K562 (cell line): ENCODE results near the gene S100P. TPM values are rescaled to one million over a fixed set of nuclear protein-coding genes. Genes with fewer than 3 reads are reported as not detected.

ENCODE experiments used
- BDP1 ChIP-seq: IDR thresholded peaks from 3 replicates; pipeline ENCODE4 v1.6.1; 2011; ENCODE audit not compliant: insufficient read length, insufficient read depth
- ELF1 ChIP-seq: fragments of 200-800 bp; sonication (Bioruptor generic); IDR thresholded peaks from 2 replicates; pipeline ENCODE4 v1.6.1; 2016; ENCODE audit warnings: missing genetic modification characterization, missing compliant biosample characterization
- FOXO4 ChIP-seq: fragments of 450-650 bp; formaldehyde crosslinking; IDR thresholded peaks from 2 replicates; pipeline ENCODE4 v1.4.0; 2020; ENCODE audit warnings: mild to moderate bottlenecking, moderate library complexity
- GATAD2B ChIP-seq: fragments of 450-650 bp; IDR thresholded peaks from 2 replicates; pipeline ENCODE4 v1.6.1; 2017; ENCODE audit warnings: mild to moderate bottlenecking, borderline replicate concordance
- HINFP ChIP-seq: fragments of 450-650 bp; conservative IDR thresholded peaks from 2 replicates; pipeline ENCODE4 v1.6.1; 2016; ENCODE audit warnings: missing genetic modification characterization, low read depth, mild to moderate bottlenecking, control low read depth, missing compliant biosample characterization
- MNT ChIP-seq, 2 experiments: fragments of 450-650 bp; conservative IDR thresholded peaks; 2 replicates each; pipeline ENCODE4 v1.6.1; 2017; ENCODE audit warnings: mild to moderate bottlenecking in 2 of 2, moderate library complexity in 2 of 2
- NRF1 ChIP-seq, 2 experiments: fragments of 450-650 bp; IDR thresholded peaks in 1 of 2; conservative IDR thresholded peaks in 1 of 2; 2 replicates each; pipeline ENCODE4 v1.6.1; 2014; ENCODE audit warnings: mild to moderate bottlenecking in 2 of 2
- PHF20 ChIP-seq: fragments of 450-650 bp; IDR thresholded peaks from 2 replicates; pipeline ENCODE4 v1.6.1; 2018; ENCODE audit not compliant: partially characterized antibody
- PTTG1 ChIP-seq: fragments of 450-650 bp; IDR thresholded peaks from 2 replicates; pipeline ENCODE4 v1.6.1; 2016; ENCODE audit warnings: low read depth, mild to moderate bottlenecking, missing genetic modification characterization, missing compliant biosample characterization
- RBM39 ChIP-seq: fragments of 200-400 bp; formaldehyde crosslinking; optimal IDR thresholded peaks from 2 replicates; pipeline ENCODE3; 2018; ENCODE audit warnings: low read depth, low read length
- RHOXF2B ChIP-seq: fragments of 250-450 bp; sonication (Bioruptor Pico); conservative IDR thresholded peaks from 2 replicates; pipeline ENCODE4 v1.5.1; 2021
- RNF2 ChIP-seq: sonication (generic); IDR thresholded peaks from 2 replicates; pipeline ENCODE4 v1.6.1; 2016
- SMARCA5 ChIP-seq: fragments of 450-650 bp; IDR thresholded peaks from 2 replicates; pipeline ENCODE4 v1.6.1; 2016
- SMARCB1 ChIP-seq: IDR thresholded peaks from 2 replicates; pipeline ENCODE4 v1.6.1; 2011; ENCODE audit warnings: improper control_type of control experiment, low read depth; ENCODE audit not compliant: insufficient read length
- ZNF184 ChIP-seq: sonication (generic); formaldehyde crosslinking; IDR thresholded peaks from 2 replicates; pipeline ENCODE4 v1.5.0; 2020; ENCODE audit warnings: missing genetic modification reagents
- ZNF239 ChIP-seq: fragments of 250-450 bp; sonication (Bioruptor Pico); IDR thresholded peaks from 2 replicates; pipeline ENCODE4 v1.4.0; 2020; ENCODE audit warnings: mild to moderate bottlenecking
- ZNF263 ChIP-seq: sonication (generic); formaldehyde crosslinking; IDR thresholded peaks from 2 replicates; pipeline ENCODE4 v1.8.0; 2022; ENCODE audit warnings: mild to moderate bottlenecking, missing genetic modification reagents, borderline replicate concordance
- ZNF57 ChIP-seq: fragments of 450-650 bp; formaldehyde crosslinking; IDR thresholded peaks from 2 replicates; pipeline ENCODE4 v1.4.0; 2020; ENCODE audit warnings: mild to moderate bottlenecking, moderate library complexity
- ZZZ3 ChIP-seq: fragments of 450-650 bp; IDR thresholded peaks from 2 replicates; pipeline ENCODE4 v1.6.1; 2016; ENCODE audit warnings: antibody characterized with exemption, mild to moderate bottlenecking, moderate library complexity
- polyA plus RNA-seq, 8 experiments: library from polyadenylated mRNA; depleted of rRNA in 4 of 8; stranded (reverse) in 5 of 8; unstranded in 3 of 8; fragments of >200 nt; fragmentation: Nextera tagmentation in 2 of 8; fragmentation: Illumina TruSeq in 1 of 8; extraction: Ambion mirVana in 2 of 8; extraction: Trizol in 1 of 8; gene quantifications; 2 replicates each; pipeline versions ENCODE4 v1.2.1 to v1.2.3, GENCODE V29; 2011 to 2014; ENCODE audit warnings: inconsistent platforms in 1 of 8, missing spikeins in 1 of 8
- total RNA-seq, 7 experiments: library from RNA; depleted of rRNA in 6 of 7; stranded (reverse); fragments of >200 nt in 6 of 7; fragmentation: Illumina TruSeq in 2 of 7; extraction: Trizol in 2 of 7; gene quantifications; 2 replicates each; pipeline versions ENCODE4 v1.2.1 to v1.2.3, GENCODE V29; 2011 to 2021; ENCODE audit warnings: low replicate concordance in 1 of 7
- TF ChIP-seq, protein P1 (sequence below): sonication (generic); formaldehyde crosslinking; IDR thresholded peaks from 2 replicates; pipeline ENCODE4 v1.8.1; 2022; ENCODE audit warnings: missing genetic modification reagents
- TF ChIP-seq, protein P2 (sequence below): sonication (generic); formaldehyde crosslinking; IDR thresholded peaks from 2 replicates; pipeline ENCODE4 v1.8.1; 2023; ENCODE audit warnings: mild to moderate bottlenecking, missing genetic modification reagents, moderate library complexity

S100P gene
- total and polyA plus RNA-seq, 9 of the 15 experiments (the other 6 are each of a cell fraction or from before 2014, with no cell fraction given): 4.1 to 23.8 (median 7.5) TPM

GRCh38 chr4:6716018-6716911 is 22.6 kb downstream of the S100P start, which contains the start of gene BLOC1S4 (continued):
- peak; percentile 77 for TF ChIP-seq PHF20
- peak; percentile 87 for TF ChIP-seq ELF1 (tag)
- TF ChIP-seq, protein P1, sequence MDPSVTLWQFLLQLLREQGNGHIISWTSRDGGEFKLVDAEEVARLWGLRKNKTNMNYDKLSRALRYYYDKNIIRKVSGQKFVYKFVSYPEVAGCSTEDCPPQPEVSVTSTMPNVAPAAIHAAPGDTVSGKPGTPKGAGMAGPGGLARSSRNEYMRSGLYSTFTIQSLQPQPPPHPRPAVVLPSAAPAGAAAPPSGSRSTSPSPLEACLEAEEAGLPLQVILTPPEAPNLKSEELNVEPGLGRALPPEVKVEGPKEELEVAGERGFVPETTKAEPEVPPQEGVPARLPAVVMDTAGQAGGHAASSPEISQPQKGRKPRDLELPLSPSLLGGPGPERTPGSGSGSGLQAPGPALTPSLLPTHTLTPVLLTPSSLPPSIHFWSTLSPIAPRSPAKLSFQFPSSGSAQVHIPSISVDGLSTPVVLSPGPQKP (CRISPR knock-in tag): no peak; the same call in 1 of the 2 replicates
- no peak for TF ChIP-seq ZNF57
- TF ChIP-seq SMARCB1: no peak
- no peak for TF ChIP-seq ZNF184 (CRISPR knock-in tag)
- no peak for TF ChIP-seq FOXO4 (CRISPR knock-in tag)
- peak; percentile 100 for TF ChIP-seq NRF1 (conservative IDR thresholded peaks at IDR 0.05 in 1 of 2, IDR thresholded peaks at IDR 0.05 in 1 of 2)
- TF ChIP-seq GATAD2B: peak; percentile 78
- TF ChIP-seq ZZZ3: no peak
- TF ChIP-seq ZNF263: peak; percentile 86
- TF ChIP-seq MNT (conservative IDR thresholded peaks at IDR 0.05): peak; percentile 58 to 79
- no peak for TF ChIP-seq ZNF239 (CRISPR knock-in tag)
- TF ChIP-seq BDP1: no peak
- TF ChIP-seq SMARCA5: no peak
- TF ChIP-seq RHOXF2B: no peak
- TF ChIP-seq, protein P2, sequence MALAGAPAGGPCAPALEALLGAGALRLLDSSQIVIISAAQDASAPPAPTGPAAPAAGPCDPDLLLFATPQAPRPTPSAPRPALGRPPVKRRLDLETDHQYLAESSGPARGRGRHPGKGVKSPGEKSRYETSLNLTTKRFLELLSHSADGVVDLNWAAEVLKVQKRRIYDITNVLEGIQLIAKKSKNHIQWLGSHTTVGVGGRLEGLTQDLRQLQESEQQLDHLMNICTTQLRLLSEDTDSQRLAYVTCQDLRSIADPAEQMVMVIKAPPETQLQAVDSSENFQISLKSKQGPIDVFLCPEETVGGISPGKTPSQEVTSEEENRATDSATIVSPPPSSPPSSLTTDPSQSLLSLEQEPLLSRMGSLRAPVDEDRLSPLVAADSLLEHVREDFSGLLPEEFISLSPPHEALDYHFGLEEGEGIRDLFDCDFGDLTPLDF (CRISPR knock-in tag): peak; percentile 47; the same call in 1 of the 2 replicates
- no peak for TF ChIP-seq PTTG1
- no peak for TF ChIP-seq HINFP (tag)
- 0 out of 2 replicates have a peak, but pooled peaks have one; percentile 57 for TF ChIP-seq RNF2
- TF ChIP-seq RBM39: no peak
